Trophoblast cell (in vitro differentiated cells and primary cell): ENCODE measurements around the gene MTFR2.
"Not testable (repeated sequence)": the region's sequence is repeated elsewhere in the genome, so short reads cannot be mapped to it uniquely, and the experiment has no call there.

Experiments
- DNase-seq, 2 donors: peaks; one replicate each; pipeline ENCODE4 v3.0.0-alpha.2; 2016
- H2AFZ ChIP-seq: 2 replicates; pipeline ENCODE4 v1.6.1; 2013; ENCODE audit warnings: low read length, moderate library complexity, mild to moderate bottlenecking; ENCODE audit not compliant: insufficient read depth, poor library complexity
- H2AK5ac ChIP-seq: 2 replicates; pipeline ENCODE4 v1.6.1; 2013; ENCODE audit warnings: mild to moderate bottlenecking, low read length
- H2BK120ac ChIP-seq: 2 replicates; pipeline ENCODE4 v1.6.1; 2013; ENCODE audit warnings: low read length, mild to moderate bottlenecking, moderate library complexity; ENCODE audit not compliant: insufficient read depth, poor library complexity
- H2BK12ac ChIP-seq: 2 replicates; pipeline ENCODE4 v1.6.1; 2013; ENCODE audit warnings: mild to moderate bottlenecking, low read length, moderate library complexity
- H2BK5ac ChIP-seq: 2 replicates; pipeline ENCODE4 v1.6.1; 2013; ENCODE audit warnings: low read length, low read depth, moderate library complexity, mild to moderate bottlenecking; ENCODE audit not compliant: poor library complexity
- H3K14ac ChIP-seq: 2 replicates; pipeline ENCODE4 v1.6.1; 2013; ENCODE audit warnings: mild to moderate bottlenecking, low read length
- H3K18ac ChIP-seq: 2 replicates; pipeline ENCODE4 v1.6.1; 2013; ENCODE audit warnings: mild to moderate bottlenecking, low read length
- H3K23ac ChIP-seq: 2 replicates; pipeline ENCODE4 v1.6.1; 2013; ENCODE audit warnings: low read length
- H3K27ac ChIP-seq: 2 replicates; pipeline ENCODE4 v1.5.1; 2013; ENCODE audit warnings: low read depth, mild to moderate bottlenecking, inconsistent platforms, low read length, moderate library complexity
- H3K27me3 ChIP-seq: 2 replicates; pipeline ENCODE4 v1.6.1; 2013; ENCODE audit warnings: inconsistent platforms, mild to moderate bottlenecking, low read length, moderate library complexity; ENCODE audit not compliant: insufficient read depth
- H3K36me3 ChIP-seq, 2 experiments: 1 replicate in 1 of 2; 2 replicates in 1 of 2; pipeline ENCODE4 v1.6.1; 2013; ENCODE audit warnings: low read length in 2 of 2, mild to moderate bottlenecking in 2 of 2, moderate library complexity in 1 of 2; ENCODE audit not compliant: insufficient read depth in 2 of 2, control insufficient read depth in 1 of 2
- H3K4ac ChIP-seq: 2 replicates; pipeline ENCODE4 v1.6.1; 2013; ENCODE audit warnings: low read depth, mild to moderate bottlenecking, low read length, moderate library complexity
- H3K4me1 ChIP-seq, 2 experiments: 1 replicate in 1 of 2; 2 replicates in 1 of 2; pipeline ENCODE4 v1.6.1; 2013; ENCODE audit warnings: low read length in 2 of 2, mild to moderate bottlenecking in 2 of 2, moderate library complexity in 1 of 2; ENCODE audit not compliant: insufficient read depth in 2 of 2, control insufficient read depth in 1 of 2
- H3K4me2 ChIP-seq: 2 replicates; pipeline ENCODE4 v1.6.1; 2013; ENCODE audit warnings: inconsistent platforms, mild to moderate bottlenecking, low read length, moderate library complexity
- H3K4me3 ChIP-seq: 2 replicates; pipeline ENCODE4 v1.5.1; 2013; ENCODE audit warnings: mild to moderate bottlenecking, low read depth, low read length, inconsistent platforms
- H3K79me1 ChIP-seq: one replicate; pipeline ENCODE4 v1.6.1; 2013; ENCODE audit warnings: low read length
- H3K79me2 ChIP-seq: 2 replicates; pipeline ENCODE4 v1.6.1; 2013; ENCODE audit warnings: low read length, mild to moderate bottlenecking; ENCODE audit not compliant: control insufficient read depth, insufficient read depth, poor library complexity
- H3K9ac ChIP-seq: 2 replicates; pipeline ENCODE4 v1.6.1; 2013; ENCODE audit warnings: mild to moderate bottlenecking, low read length
- H3K9me3 ChIP-seq: 2 replicates; pipeline ENCODE4 v1.6.1; 2013; ENCODE audit warnings: low read depth, mild to moderate bottlenecking, control low read depth, inconsistent platforms, low read length; ENCODE audit not compliant: insufficient read depth
- H4K12ac ChIP-seq: 2 replicates; pipeline ENCODE4 v1.6.1; 2013; ENCODE audit warnings: low read depth, mild to moderate bottlenecking, low read length, moderate library complexity
- H4K8ac ChIP-seq: 2 replicates; pipeline ENCODE4 v1.6.1; 2013; ENCODE audit warnings: low read depth, mild to moderate bottlenecking, low read length, moderate library complexity
- H4K91ac ChIP-seq: one replicate; pipeline ENCODE4 v1.6.1; 2013; ENCODE audit warnings: low read depth, mild to moderate bottlenecking, low read length, moderate library complexity
- WGBS: extraction: QIAGEN DNeasy Blood & Tissue Kit; methylation state at CpG from one replicate; pipeline ENCODE4 v1.1.7; 2013; ENCODE audit warnings: missing lambda C conversion rate; ENCODE audit not compliant: insufficient read length, insufficient coverage; ENCODE audit errors: extremely low coverage; 5-methylcytosine and 5-hydroxymethylcytosine counted together

MTFR2 gene

GRCh38 chr6:136226674-136227377, 23.3 kb downstream of the MTFR2 start:
- whole genome bisulfite sequencing, result no CpG with 5 or more reads among the region's 4 CpGs
- no peak for DNase-seq
- no peaks in the 10 kb centered on the region for H3K79me2 ChIP-seq

GRCh38 chr6:136226027-136226673, 24.0 kb downstream of the MTFR2 start:
- no peak overlapping the region for H4K8ac ChIP-seq
- H3K4ac ChIP-seq, result no peak overlapping the region
- H3K4me3 ChIP-seq, result no peak overlapping the region
- no peak overlapping the region for H2BK5ac ChIP-seq
- H3K27me3 ChIP-seq, result no peaks in the 10 kb centered on the region
- H3K79me1 ChIP-seq, result no peaks in the 10 kb centered on the region
- no CpG with 5 or more reads among the region's 12 CpGs for WGBS
- H2AFZ ChIP-seq, result no peak overlapping the region
- no peak overlapping the region for H4K91ac ChIP-seq
- DNase-seq, result peak; percentile 31 to 71
- H3K9me3 ChIP-seq, result peaks cover 1% of the 10 kb centered on the region
- no peak overlapping the region for H3K18ac ChIP-seq
- H3K36me3 ChIP-seq, result no peaks in the 10 kb centered on the region
- no peak overlapping the region for H3K9ac ChIP-seq
- no peak overlapping the region for H3K14ac ChIP-seq
- H3K79me2 ChIP-seq, result no peaks in the 10 kb centered on the region
- H4K12ac ChIP-seq, result no peak overlapping the region
- H2AK5ac ChIP-seq, result no peak overlapping the region
- H3K23ac ChIP-seq, result no peak overlapping the region
- H2BK120ac ChIP-seq, result no peak overlapping the region
- H3K4me1 ChIP-seq, result no peaks in the 10 kb centered on the region
- H2BK12ac ChIP-seq, result no peak overlapping the region
- no peak overlapping the region for H3K27ac ChIP-seq
- H3K4me2 ChIP-seq, result no peak overlapping the region

More at GRCh38 chr6:136226674-136227377, 23.3 kb downstream of the MTFR2 start:
- Histone ChIP-seq H2BK5ac (no peak overlapping the region), H3K4me2 (no peak overlapping the region), H3K18ac (no peak overlapping the region), H4K12ac (no peak overlapping the region), H3K36me3 (no peaks in the 10 kb centered on the region), H4K91ac (no peak overlapping the region), H4K8ac (no peak overlapping the region), H3K4me1 (no peaks in the 10 kb centered on the region), H2AK5ac (no peak overlapping the region), H3K27ac (no peak overlapping the region), H3K23ac (no peak overlapping the region), H2BK120ac (no peak overlapping the region), H2AFZ (no peak overlapping the region), H3K79me1 (no peaks in the 10 kb centered on the region), H3K14ac (no peak overlapping the region), H3K4me3 (no peak overlapping the region), H2BK12ac (no peak overlapping the region), H3K4ac (no peak overlapping the region), H3K9me3 (peaks cover 1% of the 10 kb centered on the region), H3K27me3 (no peaks in the 10 kb centered on the region), H3K9ac (no peak overlapping the region)

- Histone ChIP-seq H3K9me3 (peaks cover 1% of the 10 kb centered on the region), H4K12ac (no peak overlapping the region), H2AK5ac (no peak overlapping the region), H4K8ac (no peak overlapping the region), H3K14ac (no peak overlapping the region), H2AFZ (no peak overlapping the region), H3K27me3 (no peaks in the 10 kb centered on the region), H3K4me2 (no peak overlapping the region), H2BK12ac (no peak overlapping the region), H2BK120ac (no peak overlapping the region), H4K91ac (no peak overlapping the region), H3K18ac (no peak overlapping the region), H3K36me3 (no peaks in the 10 kb centered on the region), H3K4me1 (no peaks in the 10 kb centered on the region), H3K4ac (no peak overlapping the region), H3K4me3 (no peak overlapping the region), H3K79me1 (no peaks in the 10 kb centered on the region), H3K27ac (no peak overlapping the region), H2BK5ac (no peak overlapping the region), H3K79me2 (no peaks in the 10 kb centered on the region), H3K9ac (no peak overlapping the region), H3K23ac (no peak overlapping the region)
- WGBS, result no CpG with 5 or more reads among the region's 5 CpGs
- DNase-seq, result no peak
Observed at GRCh38 chr6:136225496-136225895, 24.6 kb downstream of the MTFR2 start.

GRCh38 chr6:136224974-136225373, 25.1 kb downstream of the MTFR2 start:
- not testable (repeated sequence) for H3K4me1 ChIP-seq, H3K79me1 ChIP-seq, H2AFZ ChIP-seq, H3K4me3 ChIP-seq, H2BK12ac ChIP-seq, H2BK120ac ChIP-seq, H2BK5ac ChIP-seq, H3K9me3 ChIP-seq, H3K36me3 ChIP-seq, H3K9ac ChIP-seq, DNase-seq, H3K14ac ChIP-seq, H4K12ac ChIP-seq, H3K4ac ChIP-seq, H3K79me2 ChIP-seq, H3K23ac ChIP-seq, H4K91ac ChIP-seq, H4K8ac ChIP-seq, H3K4me2 ChIP-seq, H2AK5ac ChIP-seq, H3K18ac ChIP-seq, H3K27ac ChIP-seq, H3K27me3 ChIP-seq
- no CpG with 5 or more reads among the region's 4 CpGs for WGBS
